Measurements from ENCODE around the gene CCDC88C.
A peak's percentile ranks its signal among the peaks of the same experiment; 100 is the strongest.
"Not testable (repeated sequence)": the region's sequence is repeated elsewhere in the genome, so short reads cannot be mapped to it uniquely, and the experiment has no call there.

CCDC88C gene

DNA sequence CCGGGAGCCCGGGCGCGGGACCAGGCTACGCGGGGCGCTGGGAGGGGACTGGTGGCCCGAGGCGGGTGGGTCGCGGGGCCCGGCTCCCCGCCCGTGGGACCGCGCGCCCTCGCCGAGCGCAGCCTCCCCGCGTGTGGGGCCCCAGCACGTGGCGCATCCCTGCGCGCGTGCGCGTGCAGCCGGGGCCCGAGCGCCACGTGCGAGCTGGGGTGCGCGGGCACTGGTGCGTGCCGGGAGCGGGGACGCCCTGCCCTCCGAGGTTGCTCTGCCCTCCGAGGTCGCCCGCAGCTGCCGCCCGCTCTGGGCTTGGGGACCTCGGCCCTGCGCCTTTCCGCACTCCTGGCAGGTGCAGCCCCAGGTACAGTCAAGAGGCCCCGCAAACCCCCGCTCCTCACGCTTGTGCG is 365 bp upstream of the CCDC88C start:
- DNase-seq: peak; percentile 74

DNA sequence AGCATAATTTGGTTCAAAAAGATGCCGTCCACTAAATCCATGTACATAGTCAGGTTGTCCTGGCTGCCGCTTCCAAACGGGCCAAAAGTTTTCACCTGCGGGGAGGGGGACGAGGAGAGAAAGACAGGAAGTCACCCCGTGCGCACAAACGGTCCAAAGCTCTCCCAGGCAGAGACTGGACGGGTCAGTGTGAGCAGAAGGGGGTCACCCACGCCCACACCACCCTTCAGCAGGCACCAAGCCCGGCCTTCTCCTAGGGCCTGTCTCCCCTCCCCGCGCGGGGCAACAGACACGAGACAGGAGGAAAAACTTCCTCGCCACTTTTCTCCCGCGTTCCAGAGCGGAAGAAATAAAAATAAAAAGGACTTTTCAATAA is 888 bp downstream of the CCDC88C start:
- no peak for DNase-seq

DNA sequence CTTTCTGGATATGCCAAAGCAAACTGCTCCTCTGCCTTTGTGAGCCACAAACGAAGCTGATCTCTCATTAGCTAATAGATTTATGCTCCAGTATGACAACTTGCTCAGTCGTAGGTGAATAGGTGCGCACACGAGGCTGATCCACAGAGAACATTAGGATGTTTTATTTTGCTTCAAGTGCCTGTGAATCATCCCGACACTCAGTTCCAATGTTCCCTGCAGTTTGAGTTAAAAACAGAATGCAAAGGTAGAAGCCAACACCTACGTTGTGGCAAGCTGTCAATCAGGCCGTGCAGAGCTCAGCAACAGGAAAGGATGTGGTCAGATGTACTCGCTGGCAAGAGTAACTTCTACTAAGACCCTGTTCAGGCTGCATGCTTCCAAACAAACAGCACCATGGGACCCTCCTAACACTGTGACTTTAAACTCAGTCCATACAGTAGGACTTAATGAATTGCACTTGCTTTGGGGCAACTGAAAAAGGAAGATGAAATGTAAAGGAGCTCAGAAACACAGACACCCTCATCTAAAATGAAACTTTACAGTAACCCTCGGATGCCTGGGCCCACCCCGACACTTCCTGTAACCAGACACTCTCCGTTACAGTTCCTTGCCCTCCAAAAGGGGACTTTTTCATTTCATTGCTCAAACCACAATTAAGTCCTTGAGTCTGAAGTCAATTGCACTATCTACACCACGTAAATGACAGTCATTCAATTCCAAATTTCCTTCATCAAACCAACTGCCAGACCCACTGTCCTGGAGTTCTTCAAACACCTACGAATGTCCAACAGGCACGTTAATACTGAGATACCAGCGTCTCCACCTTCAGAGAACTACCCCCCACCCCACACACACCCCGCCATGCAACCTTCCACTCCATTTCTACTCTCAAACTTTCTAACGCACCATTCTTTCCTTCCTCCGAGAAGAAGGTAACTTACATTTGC is 1.6 kb downstream of the CCDC88C start:
- no peak for DNase-seq

DNA sequence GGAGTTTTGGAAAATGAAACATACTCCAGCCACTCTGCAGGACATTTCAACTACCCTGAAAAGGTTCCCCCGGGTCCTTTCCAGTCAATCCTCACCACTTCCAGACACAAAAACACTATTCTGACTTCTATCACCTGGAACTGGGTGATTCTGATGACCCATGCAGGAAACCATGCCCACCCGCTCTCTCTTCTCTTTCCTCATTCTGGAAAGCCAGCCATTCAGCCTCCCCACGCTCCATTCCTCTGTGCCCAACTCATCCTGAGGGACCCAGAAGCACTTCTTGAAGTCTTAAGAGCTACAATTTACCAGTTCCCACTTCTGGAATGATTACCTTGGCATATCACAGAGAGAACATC is 3.2 kb downstream of the CCDC88C start:
- DNase-seq: no peak

DNA sequence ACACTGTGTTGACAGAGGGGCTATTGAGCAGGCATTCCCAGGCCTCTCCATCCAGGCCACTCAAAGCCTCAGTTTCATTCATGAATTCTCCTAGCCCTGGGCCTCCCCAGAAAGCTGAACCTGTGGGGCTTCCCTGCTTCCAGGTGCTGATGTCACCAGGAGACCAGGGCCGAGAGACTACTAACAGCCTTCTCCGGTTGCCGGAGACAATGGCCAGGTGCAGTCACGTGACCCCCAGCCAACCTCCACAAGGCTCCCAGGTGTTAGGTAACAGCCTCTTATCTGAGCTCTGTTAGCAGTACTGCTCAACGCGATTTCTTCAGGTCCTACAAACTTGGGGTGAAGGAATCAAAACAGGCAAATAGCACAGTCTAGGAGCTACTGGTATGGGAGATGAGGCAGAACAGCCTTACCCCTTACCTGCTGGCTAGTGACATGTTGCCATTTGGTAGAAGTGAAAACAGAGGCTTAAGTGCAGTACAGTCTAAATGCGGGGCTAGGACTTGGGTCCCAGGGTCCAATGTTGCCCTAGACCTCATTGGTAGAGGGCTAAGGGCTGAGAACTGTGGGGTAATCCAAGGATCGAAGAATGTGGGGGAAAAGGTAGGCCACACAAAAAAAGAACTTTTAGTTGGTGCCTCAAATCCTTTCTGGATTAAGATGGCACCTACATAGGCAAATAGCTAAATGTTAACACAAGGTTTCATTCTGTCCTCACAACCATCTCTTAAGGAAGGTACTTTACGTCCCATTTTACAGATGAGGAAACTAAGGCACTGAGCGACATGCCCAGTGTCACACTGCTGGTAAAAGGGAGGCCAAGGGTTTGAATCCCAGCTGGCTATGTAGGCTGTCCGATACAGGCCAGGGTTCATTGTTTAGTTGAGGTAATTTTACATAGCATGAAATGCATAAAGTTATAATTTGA is 3.8 kb downstream of the CCDC88C start:
- DNase-seq: peak; percentile 88

DNA sequence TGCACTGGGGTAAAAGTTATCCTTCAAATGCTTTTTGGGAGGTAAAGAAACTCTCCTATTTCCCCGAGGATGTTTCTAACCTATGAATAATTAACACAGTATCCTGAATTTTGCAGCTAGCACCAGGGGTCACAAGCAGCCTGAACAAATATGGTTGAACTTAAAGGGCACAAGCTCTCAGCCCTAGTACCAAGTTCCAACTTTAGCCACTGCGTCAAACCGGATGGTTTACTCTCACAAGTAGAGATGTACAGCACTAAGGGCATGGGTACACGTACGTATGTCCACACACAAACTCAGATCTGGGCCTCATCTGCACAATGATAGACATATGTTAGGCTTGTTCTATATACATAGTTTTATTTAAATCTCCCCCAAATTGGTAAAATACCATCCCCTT is 4.7 kb downstream of the CCDC88C start:
- no peak for DNase-seq

DNA sequence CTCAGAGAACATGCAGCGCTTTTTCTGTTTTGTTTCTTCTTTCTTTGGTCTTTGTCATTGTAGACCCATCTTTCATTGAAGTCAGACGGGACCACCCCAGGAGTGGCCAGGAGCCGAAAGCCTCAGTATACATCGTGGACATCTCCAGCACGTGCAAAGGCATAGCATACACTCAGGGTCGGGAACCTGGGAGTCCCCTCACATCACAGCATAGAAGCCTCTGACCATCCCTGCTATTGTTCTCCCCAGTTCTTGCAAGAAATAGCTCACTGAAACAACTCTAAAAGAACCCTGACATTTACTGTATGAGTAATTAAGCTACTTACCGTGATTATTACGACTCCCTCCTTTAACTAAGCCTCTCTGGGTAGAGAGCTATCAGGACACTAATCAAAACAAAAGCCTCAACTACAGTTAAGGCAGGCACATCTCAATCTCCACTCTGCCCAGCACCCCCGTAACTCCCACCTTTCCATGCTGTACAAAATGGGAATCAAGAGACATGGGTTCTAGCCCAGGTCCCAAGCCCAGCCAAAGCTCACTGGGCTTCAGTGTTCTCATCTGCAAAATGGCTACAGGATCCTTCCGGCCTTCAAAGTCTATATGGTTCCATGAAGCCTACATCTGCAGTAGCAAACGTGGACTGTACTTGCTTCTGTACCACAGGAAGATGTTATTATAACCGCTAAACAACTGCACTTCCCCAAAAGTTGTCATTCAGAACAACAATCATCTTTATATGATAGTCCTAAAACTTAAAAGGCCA is 6.7 kb downstream of the CCDC88C start:
- DNase-seq: no peak

DNA sequence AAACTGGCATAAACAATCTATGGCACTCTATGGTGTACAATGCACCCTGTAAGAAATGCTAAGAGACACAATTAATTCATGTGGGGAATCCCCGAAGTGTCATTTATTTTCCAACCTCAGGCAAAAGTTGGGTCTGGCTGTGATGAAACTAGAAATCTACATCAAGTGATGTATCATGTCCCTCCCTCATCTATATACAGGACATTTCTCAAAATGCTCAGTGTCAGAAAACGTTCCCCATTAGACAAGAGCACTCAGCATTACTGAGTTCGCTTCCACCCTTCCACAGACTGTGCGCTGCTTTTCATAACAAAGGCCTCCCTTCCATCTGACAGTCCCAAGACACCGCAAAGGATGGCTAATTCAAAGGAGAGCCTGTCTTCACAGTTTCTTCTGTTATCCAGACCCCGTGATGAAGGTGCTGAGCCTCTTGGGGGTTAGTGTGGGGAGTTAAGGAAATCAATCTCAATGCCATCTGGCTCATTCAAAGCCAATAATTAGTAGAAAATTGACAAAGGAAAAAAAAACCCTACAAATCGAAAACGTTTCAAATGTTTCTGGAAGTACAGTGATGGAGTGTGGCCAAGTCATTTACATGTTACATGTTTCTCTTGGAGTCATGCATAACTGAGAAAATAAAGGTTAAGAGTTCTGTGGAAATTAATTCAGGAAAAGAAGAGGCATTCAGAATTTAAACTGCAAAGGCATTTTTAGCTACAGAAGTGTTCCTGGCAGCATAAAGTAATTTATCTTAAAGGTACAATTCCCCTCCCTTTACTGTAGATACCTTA is 7.5 kb downstream of the CCDC88C start:
- DNase-seq: no peak

DNA sequence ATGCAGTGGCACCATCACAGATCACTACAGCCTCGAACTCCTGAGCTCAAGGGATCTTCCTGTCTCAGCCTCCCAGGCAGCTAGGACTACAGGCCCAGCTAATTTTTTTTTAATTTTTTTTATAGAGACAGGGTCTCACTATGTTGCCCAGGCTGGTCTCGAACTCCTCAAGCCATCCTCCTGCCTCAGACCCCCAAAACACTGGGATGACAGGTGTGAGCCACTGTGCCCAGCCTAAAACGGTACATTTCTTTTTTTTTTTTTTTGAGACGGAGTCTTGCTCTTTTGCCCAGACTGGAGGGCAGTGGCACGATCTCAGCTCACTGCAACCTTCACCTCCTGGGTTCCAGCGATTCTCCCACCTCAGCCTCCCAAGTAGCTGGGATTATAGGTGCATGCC is 8.4 kb downstream of the CCDC88C start:
- DNase-seq: not testable (repeated sequence)

DNA sequence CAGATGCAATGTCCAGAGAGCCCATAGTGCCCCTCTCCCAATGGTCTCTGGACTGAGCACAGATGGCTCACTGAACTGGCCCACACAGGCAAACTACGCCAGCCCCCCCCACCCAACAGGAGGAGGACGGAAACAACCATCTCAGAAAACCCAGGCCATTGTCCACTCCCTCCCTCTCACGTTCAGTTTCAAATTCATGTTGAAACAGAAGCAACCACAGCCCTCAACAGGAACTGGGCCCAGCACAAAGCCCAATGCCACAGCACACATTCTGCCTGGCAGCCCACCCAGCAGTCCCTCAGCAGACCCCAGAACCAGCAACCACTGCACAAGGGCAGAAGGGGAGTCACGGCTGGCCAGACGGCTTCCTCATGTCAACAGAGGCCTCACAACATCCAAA is 10.6 kb downstream of the CCDC88C start:
- no peak for DNase-seq

DNA sequence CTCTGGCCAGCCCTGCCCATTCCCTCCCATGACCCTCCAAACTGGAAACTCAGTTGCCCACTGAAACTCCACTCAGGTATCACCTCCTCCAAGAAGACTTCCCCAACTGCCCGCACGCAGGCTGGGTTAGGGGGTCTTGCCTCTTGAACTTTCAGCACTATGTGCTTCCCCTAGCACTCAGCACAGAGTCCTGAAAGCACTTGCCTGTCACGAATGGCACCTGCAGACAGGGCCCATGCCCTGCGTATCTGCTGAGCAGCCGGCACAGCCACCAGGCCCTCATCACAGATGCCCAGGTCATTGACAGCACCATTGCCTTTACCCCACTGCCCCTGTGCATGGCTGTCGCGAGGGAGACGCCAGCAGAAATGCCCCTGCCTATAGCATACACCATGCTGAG is 11.2 kb downstream of the CCDC88C start:
- no peak for DNase-seq

DNA sequence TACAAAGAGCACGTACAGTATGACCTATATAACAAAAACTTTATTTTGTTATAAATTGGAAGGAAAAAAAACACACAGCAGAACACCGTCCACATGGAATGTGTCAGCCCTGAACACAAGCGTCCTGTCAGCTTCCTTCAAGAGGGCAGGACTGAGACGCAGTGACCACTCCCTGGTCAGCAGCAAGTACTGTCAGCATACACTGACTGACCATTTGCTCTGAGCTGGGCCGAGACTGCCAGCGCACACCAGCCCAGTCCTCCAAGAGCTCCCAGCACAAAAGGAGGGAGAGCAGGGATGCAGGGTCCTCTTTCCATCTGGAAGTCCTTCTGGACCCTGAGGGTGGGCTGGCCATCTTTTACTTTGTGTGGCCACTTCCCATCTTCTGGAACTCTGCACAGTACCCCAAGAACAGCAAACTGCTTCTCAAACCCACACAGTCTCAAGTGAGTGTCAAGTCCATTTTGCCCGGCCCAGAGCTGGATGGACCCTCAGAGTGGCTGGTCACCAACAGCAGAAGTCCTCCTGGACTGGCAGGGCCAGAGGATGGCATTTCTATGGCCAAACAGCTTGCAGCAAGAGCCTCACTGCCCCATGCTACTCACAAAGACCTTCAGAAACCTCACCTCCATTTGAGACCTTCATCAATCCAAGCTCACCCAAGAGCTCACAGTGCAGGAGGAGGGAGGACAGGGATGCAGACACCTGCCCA is 11.7 kb downstream of the CCDC88C start:
- DNase-seq: no peak

DNA sequence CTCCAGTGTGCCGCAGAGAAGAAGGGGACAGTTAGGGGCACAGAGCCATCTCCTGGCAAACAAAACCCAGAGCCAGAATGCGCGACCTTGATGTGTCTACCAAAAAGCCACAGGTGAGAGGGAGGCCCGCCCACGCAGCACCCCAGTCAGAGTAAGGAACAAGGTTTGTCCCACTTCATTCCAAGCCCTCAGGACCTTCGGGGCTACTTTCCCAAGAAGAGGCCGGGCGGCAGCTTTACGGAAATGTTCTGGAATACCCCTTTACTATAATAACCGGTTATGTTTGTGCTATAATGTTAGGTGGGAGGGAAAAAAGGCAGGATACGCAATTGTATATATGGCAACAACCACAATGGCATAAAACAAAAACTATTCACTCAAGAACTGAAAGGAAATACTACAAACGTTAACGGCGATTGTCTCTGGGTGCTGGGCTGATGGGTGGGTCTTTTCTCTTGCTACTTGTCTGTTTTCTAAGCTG is 12.3 kb downstream of the CCDC88C start:
- no peak for DNase-seq

DNA sequence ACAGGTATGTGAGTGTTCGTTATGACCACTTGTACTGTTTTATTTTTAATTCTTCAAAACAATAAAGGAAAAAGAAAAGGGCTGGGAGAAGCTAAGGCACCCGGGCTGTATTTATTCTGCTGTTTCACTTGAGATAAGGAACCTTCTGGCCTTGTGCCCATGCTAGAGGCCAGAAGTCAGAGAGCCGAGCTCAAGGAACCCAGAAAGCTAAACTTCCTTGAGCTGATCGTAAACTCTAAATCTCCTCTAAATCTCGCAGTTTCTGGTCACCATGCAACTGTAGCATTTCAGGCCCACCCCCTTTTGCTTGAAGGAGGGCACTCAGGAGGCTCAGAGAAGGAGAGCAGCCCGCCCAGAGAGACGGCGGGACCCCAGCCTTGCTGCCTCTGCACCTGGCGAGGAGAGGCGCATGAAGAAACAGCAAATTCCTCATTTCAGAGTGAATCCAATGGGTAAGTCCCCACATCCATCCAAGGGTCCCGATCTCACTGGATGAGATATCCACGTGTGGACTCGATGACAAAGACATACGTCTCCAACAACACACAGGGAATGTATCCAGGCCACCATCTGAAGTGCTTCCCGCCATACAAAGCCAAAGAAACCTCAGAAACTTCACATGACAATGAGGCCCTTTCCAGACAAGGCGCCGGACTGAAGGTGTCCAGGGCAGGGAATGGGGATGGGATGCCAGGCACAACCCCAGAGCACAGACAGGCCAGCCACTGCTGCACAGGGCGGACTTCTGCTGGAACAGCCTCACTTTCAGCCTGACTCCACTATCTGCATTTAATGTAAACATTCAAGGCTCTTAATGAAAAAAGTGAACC is 14.6 kb downstream of the CCDC88C start:
- no peak for DNase-seq

DNA sequence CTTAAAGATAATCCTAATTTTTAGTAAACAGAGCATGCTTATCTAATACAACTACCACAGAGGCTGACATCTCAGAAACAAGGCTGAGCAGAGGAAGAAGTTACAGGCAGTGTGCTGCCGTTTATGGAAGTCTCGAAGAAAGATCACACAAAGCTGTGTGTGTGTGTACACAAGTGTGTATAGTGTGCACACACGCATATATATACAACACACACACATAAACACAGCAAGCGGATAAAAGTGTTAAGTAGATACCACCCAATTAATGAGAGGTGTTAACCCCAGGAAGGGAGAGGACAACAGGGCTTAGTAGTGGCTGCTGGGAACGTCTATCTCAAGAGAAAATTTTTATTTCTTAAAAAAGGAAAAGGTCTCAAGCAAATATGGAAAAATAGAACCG is 15.3 kb downstream of the CCDC88C start:
- no peak for DNase-seq

DNA sequence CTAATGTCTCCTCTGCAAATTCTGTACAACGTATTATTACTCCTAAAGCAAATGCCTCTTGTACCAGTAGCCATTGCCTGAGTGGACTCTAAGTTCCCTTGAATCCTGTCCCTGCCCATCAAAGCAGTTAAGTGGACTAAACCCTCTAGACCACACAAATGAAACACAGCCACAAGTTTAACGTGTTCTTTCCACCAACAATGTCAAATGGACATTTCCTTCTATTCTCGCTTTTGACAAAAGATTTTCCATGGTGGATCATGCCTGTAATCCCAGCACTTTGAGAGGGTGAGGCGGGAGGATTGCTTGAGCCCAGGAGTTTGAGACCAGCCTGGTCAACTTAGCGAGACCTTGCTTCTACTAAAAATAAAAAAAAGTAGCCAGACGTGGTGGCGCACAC is 15.9 kb downstream of the CCDC88C start:
- DNase-seq: no peak

DNA sequence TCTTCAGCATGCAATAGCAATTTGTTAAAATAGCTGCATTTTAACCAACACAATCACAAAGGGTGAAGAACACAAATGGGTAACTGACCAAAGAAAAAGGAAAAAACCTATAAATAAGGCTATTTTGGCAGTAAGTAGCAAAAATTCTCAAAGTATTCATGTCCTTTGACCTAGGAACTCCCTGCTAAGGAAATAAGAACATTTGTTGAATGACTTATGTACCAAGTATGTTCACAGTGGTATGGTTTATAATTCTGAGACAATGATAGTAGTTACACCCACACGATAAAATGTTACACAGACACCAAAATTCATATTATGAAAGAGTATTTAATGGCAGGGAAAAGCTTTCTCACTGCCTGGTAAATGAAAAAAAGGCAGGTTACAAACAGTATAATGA is 16.9 kb downstream of the CCDC88C start:
- no peak for DNase-seq

DNA sequence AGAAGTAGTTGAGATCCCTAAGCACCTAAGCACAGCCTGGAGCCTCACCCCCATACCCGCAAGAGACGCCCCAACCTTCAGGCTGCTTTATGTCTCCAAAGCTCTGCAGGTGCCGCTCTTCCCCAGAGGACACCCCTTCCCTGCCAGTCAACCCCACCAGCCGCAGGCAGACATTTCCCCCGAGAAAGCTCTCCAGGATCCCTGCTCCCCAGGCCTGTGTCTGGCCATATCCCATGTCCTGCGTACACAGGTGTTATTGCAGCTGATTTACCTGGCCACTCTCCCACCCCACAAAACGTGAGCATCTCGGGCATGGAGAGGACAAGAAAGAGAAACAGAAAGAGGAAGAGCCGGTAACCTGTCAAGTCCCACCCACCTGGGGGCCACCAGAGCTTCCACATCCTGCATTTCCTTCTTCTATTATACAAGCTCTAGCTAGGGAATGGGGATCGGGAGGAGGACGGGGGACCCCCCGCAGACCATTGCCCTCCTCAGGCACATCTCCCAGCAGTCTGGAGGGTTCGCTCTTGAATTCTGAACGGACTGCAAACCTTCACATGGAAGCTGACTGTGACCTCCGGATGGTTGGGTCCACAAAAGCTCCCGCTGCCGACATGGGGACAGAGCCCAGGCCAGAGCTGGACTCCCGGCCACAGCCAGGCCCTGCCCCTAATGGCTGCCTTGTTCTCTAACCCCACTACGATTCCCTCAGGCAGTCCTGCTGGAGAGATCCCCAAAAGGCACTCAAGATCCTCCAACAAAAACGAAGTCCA is 17.6 kb downstream of the CCDC88C start:
- DNase-seq: no peak

DNA sequence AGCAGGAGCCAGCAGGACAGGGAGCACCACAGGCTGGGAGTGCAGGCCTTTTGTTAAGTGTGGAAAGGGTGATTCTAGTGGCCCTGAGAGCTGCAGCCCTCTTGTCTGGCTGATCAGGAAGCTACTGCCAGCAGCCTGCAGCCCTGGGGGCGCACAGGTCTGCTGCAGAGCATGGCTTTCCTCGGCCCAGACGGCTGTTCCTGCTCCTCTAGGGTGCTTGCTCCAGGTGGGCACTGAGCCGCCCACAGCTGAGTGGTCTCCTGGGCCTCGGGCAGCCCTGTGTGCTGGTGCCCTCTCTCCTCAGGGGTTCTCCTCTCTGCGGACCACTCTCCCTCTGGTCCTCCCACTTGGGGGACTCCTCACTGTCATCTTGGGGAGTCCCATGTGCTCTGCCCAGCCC is 18.9 kb downstream of the CCDC88C start:
- DNase-seq: no peak
